Suppressor macrophage treated with lipopolysaccharide for 4 hours (primary cell): Measurements from ENCODE around the gene NCKAP5.

Experiments used
- DNase-seq: peaks from one replicate; pipeline ENCODE4 v3.0.0-alpha.2; 2020

The NCKAP5 gene

DNA sequence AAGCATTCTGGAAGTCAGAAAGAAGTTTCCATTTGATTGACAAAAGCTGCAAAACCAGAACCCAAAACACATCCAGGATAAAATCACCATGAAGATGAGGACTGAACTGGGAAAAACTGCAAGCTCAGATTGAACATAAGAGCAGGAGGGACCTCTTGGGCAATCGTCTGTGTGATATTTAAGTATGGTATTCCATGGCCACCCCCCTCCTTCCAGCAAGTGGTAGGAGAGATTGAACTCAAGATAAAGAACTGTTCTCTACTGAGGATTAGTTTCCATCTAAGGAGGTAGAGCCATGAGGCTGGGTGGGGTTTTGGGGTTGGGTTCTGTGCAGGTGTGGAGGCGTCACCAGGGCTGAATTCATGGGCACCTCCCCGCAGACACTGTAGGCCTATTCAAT lies 251.1 kb downstream of the NCKAP5 start:
- no peak for DNase-seq

DNA sequence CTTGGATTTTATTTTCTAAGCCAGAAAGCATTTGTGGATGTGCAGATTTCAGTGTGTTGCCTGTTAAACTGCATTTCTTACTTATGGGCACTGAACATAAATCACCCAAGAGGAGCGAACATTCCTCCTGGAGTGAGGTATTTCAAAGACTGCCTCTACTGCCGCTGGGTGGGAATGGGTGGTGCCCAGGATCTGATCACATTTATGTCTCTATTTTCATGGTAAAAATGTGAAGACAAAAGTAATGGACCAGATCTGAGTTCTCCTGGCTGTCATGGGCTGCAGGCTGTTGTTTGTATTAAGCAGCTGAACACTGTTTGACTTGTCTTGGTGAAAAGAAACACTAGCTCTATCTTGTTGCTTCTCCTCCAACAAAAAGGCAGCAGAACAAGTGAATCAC lies 251.7 kb downstream of the NCKAP5 start:
- no peak for DNase-seq

DNA sequence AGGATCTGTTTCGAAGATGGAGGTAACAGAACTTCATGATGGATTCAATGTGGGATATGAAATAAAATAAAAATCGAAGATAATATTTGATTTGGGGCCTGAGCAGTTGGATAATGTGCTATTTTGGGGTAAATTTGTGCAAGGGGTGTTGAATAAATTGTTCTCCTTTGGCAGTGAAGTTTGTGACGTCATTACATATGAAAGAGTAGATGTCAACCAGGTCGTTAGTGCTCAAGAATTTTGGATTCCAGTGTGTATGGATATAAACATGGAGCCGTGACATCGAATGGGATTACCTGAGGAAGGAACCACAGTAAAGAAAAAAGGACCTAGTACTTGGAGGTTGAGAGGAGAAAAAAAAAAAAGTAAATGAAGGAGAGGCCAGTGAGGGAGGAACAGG lies 253.0 kb downstream of the NCKAP5 start:
- no peak for DNase-seq

GRCh38 chr2:133314795-133315194 lies 253.5 kb downstream of the NCKAP5 start:
- no peak for DNase-seq

DNA sequence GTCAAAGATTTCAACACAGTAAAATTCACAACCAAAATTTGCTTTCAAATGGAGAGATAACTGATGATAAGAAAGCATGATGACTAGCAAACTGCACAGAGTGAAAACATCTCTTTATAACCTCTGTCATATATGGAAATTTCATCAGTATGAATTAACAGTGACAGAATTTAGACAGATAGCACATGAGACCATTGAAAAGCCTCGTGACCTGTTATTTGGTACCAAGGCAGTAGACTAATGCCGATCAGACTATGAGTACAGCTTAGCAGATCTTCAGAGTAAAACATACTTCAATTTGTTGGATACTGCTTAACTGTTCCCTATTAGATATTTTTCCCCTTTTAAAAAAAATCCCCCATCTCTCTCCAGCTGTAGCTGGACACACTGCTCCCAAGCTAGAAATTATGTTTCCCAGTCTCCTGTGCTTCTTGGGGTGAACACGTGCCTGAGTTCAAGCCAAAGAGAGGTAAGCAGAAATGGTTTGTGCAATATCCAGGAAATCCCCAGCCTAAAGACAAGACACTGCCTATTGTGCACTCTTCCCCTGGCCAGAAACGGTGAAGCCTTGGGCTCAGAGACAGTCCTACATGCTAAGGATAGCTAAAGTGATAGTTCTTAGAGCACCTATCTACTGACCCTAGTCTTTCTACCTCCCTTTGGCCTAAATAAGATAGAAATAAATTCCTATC lies 256.1 kb downstream of the NCKAP5 start:
- no peak for DNase-seq

DNA sequence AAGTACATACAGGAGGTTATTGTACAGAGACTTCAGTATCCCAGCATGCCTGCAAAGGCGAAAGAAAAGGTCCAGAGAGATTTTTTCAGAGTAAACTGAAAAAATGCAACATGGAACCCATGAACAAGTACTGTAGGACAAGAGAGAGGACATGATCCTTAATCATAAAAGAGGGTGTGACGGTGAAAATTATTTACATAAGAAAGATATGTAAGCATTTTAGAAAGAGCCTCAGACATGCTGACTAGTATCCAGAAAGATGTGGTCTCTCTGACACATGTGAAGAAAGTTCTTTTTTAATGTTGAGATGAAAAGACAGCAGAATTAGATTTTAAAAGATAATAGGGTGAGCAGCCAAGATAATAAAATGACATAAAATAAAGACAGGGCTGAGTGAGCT lies 262.0 kb downstream of the NCKAP5 start:
- DNase-seq, result no peak

DNA sequence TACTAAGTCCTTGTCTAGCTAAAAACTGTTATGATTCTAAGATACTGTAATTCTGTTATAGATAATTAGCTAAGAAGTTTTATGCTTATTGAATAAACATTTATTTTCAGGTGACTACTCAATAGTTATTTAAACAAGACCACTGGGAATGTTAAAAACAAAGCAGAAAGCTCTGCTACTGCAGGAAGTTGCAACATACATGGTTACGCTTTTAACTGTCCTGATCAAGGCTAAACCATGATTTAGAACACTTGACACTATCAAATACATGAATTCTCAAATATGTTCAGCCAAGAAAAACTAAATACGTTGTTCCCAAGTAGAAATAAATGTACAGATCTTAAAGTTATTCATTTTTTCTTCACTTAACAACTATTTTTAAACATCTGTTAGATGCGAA lies 263.9 kb downstream of the NCKAP5 start:
- no peak for DNase-seq

DNA sequence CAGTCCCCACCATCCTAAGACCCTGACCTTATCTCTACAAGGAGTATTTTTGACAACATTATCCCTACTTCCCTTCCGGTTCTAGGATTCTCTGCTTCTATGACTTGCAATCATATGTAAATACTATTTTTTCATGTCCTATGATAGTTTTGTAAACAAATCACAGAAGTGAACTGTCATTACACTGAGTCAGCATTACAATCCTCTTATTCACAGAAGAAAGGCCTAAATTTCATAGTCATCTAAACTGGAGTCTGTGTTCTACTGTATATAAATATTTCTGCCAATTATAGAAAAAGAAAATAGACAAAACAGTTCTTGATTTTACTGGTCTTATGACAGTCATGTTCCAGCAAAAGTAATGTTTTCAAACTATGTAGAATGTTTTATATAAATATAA lies 265.1 kb downstream of the NCKAP5 start:
- DNase-seq, result no peak

DNA sequence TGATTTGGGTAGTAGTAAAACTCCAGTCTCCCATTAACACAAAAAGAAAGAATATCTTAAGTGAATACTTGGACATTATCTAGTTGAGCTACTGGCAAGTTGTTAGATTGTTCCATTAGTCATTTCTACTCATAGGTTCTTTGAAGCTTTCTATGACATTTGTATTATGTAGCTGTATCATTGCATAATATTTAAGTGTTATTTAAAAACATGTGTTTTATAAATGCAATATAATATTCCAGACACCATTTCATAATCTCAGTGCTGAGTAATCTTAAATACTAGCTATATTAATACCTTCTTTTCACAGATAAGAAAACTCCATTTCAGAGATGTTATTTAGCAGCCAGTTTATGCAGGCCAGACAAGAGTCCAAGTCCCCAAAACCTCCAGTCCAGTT lies 271.9 kb downstream of the NCKAP5 start:
- DNase-seq, result no peak

GRCh38 chr2:133293544-133294353 lies 274.5 kb downstream of the NCKAP5 start:
- DNase-seq, result no peak

GRCh38 chr2:133292259-133292658 lies 276.0 kb downstream of the NCKAP5 start:
- no peak for DNase-seq

GRCh38 chr2:133287709-133288108 lies 280.6 kb downstream of the NCKAP5 start:
- no peak for DNase-seq

- no peak for DNase-seq
These were observed 281.8 kb downstream of the NCKAP5 start for GRCh38 chr2:133286326-133286922.

- no peak for DNase-seq
These were observed 295.2 kb downstream of the NCKAP5 start for GRCh38 chr2:133273031-133273430.

GRCh38 chr2:133271105-133271504 lies 297.2 kb downstream of the NCKAP5 start:
- DNase-seq, result no peak

GRCh38 chr2:133270550-133270949 lies 297.7 kb downstream of the NCKAP5 start:
- DNase-seq, result no peak

- DNase-seq, result no peak
These were observed 301.2 kb downstream of the NCKAP5 start for GRCh38 chr2:133266926-133267590.

DNA sequence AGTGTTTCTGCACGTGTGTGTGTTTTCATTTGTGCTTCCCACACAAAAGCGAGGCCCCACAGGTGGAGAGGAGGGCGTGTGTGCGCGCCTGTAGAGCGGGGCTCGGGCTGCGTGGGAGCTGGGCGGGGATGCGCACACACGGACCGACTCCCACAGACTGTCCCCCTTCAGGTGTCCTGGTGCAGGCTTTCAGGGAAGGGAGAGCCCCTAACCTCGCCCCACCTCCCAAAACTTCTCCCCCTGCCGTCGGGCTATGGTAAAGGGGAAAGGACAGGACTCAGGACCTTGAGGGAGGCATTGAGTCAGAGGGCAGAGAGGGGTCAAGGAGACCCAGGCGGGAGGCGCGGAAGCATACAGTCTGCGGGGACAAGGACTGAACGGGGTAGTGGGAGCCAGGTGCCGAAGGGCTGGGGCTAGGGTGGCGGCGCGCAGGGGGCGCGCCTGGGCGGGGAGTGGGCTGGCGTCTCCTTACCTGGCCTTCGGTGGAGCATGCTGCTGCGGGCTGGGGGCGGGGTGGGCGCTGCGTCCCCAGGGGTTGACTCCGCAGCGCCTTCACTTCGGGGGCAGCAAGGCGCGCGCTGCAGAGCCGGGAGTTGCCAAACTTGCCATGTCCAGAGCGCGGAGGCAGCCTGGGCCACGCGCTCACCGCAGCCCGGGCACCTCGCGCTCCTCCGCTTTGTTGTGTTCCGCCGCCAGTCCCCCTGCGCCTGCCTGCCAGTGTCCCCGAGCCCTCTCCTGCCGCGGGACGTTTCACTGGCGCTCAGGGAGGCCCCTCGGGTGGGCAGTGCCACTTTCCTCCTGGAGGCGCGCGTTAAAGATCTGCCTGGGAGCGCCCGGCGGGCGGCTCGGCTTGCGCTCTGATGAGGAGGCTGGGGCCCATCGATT lies 302.0 kb downstream of the NCKAP5 start:
- no peak for DNase-seq

GRCh38 chr2:133265432-133265949 lies 302.8 kb downstream of the NCKAP5 start:
- no peak for DNase-seq

GRCh38 chr2:133264989-133265401 lies 303.3 kb downstream of the NCKAP5 start:
- no peak for DNase-seq

- DNase-seq, result no peak
These were observed 305.4 kb downstream of the NCKAP5 start for GRCh38 chr2:133262893-133263292.

GRCh38 chr2:133255360-133255759 lies 312.9 kb downstream of the NCKAP5 start:
- DNase-seq, result no peak
